Caco-2 (cell line): ENCODE measurements around the gene COL19A1. TPM values are rescaled to one million over a fixed set of nuclear protein-coding genes. Genes with fewer than 3 reads are reported as not detected.
A peak's percentile ranks its signal among the peaks of the same experiment; 100 is the strongest.
"Not testable (repeated sequence)": the region's sequence is repeated elsewhere in the genome, so short reads cannot be mapped to it uniquely, and the experiment has no call there.

Experiments used
- BruUV-seq: library from RNA; stranded (reverse); fragments of 400-500 nt; replicated peaks from 2 replicates; lab custom pipeline; 2021; lab: Mats Ljungman, UMichigan
- CTCF ChIA-PET: fragments of 300-600 bp; sonication (Branson Sonifier 250); formaldehyde crosslinking; loops from one replicate; lab custom pipeline; 2022; ENCODE audit warnings: antibody characterized with exemption; lab: Charles Lee
- POLR2A ChIA-PET: fragments of 300-600 bp; sonication (Branson Sonifier 250); formaldehyde crosslinking; loops from one replicate; lab custom pipeline; 2022; ENCODE audit warnings: antibody characterized with exemption; lab: Charles Lee
- DNase-seq, 2 experiments: peaks; one replicate each; pipeline versions ENCODE4 v3.0.0 to v3.0.0-alpha.2; 2020 to 2022
- H3K27me3 ChIP-seq: replicated peaks from 2 replicates; pipeline ENCODE4 v1.6.0; 2011; ENCODE audit warnings: low read length; ENCODE audit not compliant: control insufficient read depth, insufficient read depth
- H3K36me3 ChIP-seq: 2 replicates; pipeline ENCODE4 v1.5.1; 2011; ENCODE audit warnings: low read length; ENCODE audit not compliant: control insufficient read depth, insufficient read depth
- H3K4me1 ChIP-seq: fragments of 250-450 bp; sonication (Bioruptor Pico); 2 replicates; pipeline ENCODE4 v1.5.1; 2020; ENCODE audit warnings: mild to moderate bottlenecking
- H3K4me3 ChIP-seq: 2 replicates; pipeline ENCODE4 v1.5.1; 2011; ENCODE audit warnings: low read depth, mild to moderate bottlenecking, control low read depth, low read length
- H3K9me3 ChIP-seq: fragments of 250-450 bp; sonication (Bioruptor Pico); 2 replicates; pipeline ENCODE4 v1.5.1; 2020; ENCODE audit warnings: mild to moderate bottlenecking, moderate library complexity
- H3K27ac Mint-ChIP-seq: one replicate; pipeline ENCODE4 v1.8.0; 2022; ENCODE audit warnings: mixed read lengths; ENCODE audit not compliant: unreplicated experiment
- H3K27me3 Mint-ChIP-seq: one replicate; pipeline ENCODE4 v1.8.0; 2022; ENCODE audit warnings: mixed read lengths; ENCODE audit not compliant: insufficient read depth, unreplicated experiment
- H3K36me3 Mint-ChIP-seq: one replicate; pipeline ENCODE4 v1.8.0; 2022; ENCODE audit warnings: mild to moderate bottlenecking, mixed read lengths; ENCODE audit not compliant: insufficient read depth, unreplicated experiment
- H3K4me1 Mint-ChIP-seq: one replicate; pipeline ENCODE4 v1.8.0; 2022; ENCODE audit warnings: low read depth, mixed read lengths; ENCODE audit not compliant: unreplicated experiment
- H3K4me3 Mint-ChIP-seq: one replicate; pipeline ENCODE4 v1.8.0; 2022; ENCODE audit warnings: mild to moderate bottlenecking, moderate library complexity, mixed read lengths; ENCODE audit not compliant: unreplicated experiment
- H3K9me3 Mint-ChIP-seq: one replicate; pipeline ENCODE4 v1.8.0; 2022; ENCODE audit warnings: mixed read lengths; ENCODE audit not compliant: unreplicated experiment
- intact Hi-C: fragments of 100-400 bp; cut with micrococcal nuclease; formaldehyde crosslinking; loops from one replicate; pipeline ENCODE4 v1.10.0; 2022; ENCODE audit not compliant: unreplicated experiment
- total RNA-seq: library from RNA; stranded (reverse); gene quantifications from 2 replicates; pipeline ENCODE4 v1.2.3, GENCODE V29; 2022
- TF ChIP-seq, protein P1 (sequence below), 2 experiments: fragments of 200-600 bp in 1 of 2; IDR thresholded peaks; 1 replicate in 1 of 2; 2 replicates in 1 of 2; pipeline versions ENCODE4 v1.5.1 to v1.8.0; 2011 to 2022; ENCODE audit warnings: antibody characterized with exemption in 1 of 2, control low read depth in 1 of 2, inconsistent platforms in 1 of 2, low read depth in 1 of 2, low read length in 1 of 2, mild to moderate bottlenecking in 1 of 2, moderate library complexity in 1 of 2; ENCODE audit not compliant: insufficient read depth in 1 of 2, severe bottlenecking in 1 of 2, unreplicated experiment in 1 of 2

Gene COL19A1
- total RNA-seq, 1 experiment from 2014 or later, result not detected

DNA sequence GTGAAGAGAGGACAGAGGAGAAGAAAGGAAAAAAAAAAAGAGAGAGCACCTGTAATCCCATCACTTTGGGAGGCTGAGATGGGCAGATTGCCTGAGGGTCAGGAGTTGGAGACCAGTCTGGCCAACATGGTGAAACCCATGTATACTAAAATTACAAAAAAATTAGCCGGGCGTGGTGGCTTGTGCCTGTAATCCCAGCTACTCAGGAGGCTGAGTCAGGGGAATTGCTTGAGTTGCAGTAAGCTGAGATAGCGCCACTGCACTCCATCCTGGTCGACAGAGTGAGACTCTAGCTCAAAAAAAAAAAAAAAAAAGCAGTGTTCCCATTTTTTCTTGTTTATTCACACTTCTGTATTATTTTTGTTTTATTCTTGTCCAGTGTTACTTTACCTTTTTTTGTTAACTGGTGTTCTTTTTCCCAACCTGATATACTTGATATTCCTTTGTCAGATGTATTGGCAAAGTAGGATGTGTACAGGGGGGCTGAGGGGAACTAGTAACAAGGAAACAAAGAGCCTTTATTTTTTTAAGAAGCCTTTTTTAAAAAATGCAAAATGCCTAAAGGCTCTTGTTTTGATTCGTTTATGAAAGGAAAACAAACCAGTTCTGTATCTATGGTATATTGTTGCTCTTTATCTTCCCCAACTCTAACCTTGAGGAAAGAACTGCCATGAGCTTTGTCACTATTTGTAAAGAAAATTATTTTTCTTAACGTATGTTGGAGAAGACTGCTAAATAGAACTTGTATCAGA, 22.3 kb downstream of the COL19A1 start:
- H3K4me3 ChIP-seq, result no peak overlapping the region
- DNase-seq, result no peak
- H3K27me3 ChIP-seq, result no peaks in the 10 kb centered on the region
- peaks cover 5% of the 10 kb centered on the region; the same call in 1 of the 2 replicates for H3K9me3 ChIP-seq
- Mint-ChIP-seq H3K27ac (no peak overlapping the region), H3K4me3 (no peak overlapping the region), H3K27me3 (no peaks in the 10 kb centered on the region), H3K4me1 (peaks cover 12% of the 10 kb centered on the region), H3K36me3 (no peaks in the 10 kb centered on the region), H3K9me3 (peaks cover 18% of the 10 kb centered on the region)
- TF ChIP-seq, protein P1, sequence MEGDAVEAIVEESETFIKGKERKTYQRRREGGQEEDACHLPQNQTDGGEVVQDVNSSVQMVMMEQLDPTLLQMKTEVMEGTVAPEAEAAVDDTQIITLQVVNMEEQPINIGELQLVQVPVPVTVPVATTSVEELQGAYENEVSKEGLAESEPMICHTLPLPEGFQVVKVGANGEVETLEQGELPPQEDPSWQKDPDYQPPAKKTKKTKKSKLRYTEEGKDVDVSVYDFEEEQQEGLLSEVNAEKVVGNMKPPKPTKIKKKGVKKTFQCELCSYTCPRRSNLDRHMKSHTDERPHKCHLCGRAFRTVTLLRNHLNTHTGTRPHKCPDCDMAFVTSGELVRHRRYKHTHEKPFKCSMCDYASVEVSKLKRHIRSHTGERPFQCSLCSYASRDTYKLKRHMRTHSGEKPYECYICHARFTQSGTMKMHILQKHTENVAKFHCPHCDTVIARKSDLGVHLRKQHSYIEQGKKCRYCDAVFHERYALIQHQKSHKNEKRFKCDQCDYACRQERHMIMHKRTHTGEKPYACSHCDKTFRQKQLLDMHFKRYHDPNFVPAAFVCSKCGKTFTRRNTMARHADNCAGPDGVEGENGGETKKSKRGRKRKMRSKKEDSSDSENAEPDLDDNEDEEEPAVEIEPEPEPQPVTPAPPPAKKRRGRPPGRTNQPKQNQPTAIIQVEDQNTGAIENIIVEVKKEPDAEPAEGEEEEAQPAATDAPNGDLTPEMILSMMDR (IDR thresholded peaks at IDR 0.05; ENCODE audit: insufficient read depth in 1 of 2, low read depth in 1 of 2, low read length in 1 of 2, severe bottlenecking in 1 of 2, unreplicated experiment in 1 of 2), result no peak
- POLR2A ChIA-PET, result interaction anchor here (0.6 kb wide), 1 partner anchor 903 kb away, joined by 4 read pairs; no protein-coding TSS in a partner anchor
- no TSS peak for BruUV-seq
- H3K4me1 ChIP-seq, result peaks cover 15% of the 10 kb centered on the region
- intact Hi-C loops, result no loop called here
- H3K36me3 ChIP-seq, result no peaks in the 10 kb centered on the region
- CTCF ChIA-PET, result no interaction called here

DNA sequence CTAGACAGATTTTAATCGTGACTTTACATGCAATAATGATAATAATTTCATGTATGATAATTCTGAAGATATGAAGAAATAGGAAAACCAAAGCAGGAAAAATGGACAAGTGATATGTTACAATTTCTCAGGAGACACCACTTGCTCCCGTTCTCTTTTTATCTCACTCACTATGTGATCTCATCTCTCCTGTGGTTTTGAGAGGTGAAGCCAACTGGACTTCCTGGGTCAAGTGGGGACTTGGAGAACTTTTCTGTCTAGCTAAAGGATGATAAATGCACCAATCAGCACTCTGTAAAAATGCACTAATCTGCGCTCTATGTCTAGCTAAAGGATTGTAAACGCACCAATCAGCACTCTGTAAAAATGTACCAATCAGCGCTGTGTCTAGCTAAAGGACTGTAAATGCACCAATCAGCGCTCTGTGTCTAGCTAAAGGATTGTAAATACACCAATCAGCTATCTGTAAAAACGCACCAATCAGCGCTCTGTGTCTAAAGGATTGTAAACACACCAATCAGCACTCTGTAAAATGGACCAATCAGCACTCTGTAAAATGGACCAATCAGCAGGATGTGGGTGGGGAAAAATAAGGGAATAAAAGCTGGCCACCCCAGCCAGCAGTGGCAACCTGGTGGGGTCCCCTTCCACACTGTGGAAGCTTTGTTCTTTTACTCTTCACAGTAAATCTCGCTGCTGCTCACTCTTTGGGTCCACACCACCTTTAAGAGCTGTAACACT, 23.0 kb downstream of the COL19A1 start:
- BruUV-seq, DNase-seq, intact Hi-C loops, H3K9me3 ChIP-seq, H3K27ac Mint-ChIP-seq, H3K27me3 ChIP-seq, H3K4me3 ChIP-seq, H3K27me3 Mint-ChIP-seq, POLR2A ChIA-PET, H3K4me3 Mint-ChIP-seq, CTCF ChIA-PET, H3K36me3 Mint-ChIP-seq, H3K36me3 ChIP-seq: not testable (repeated sequence)
- Mint-ChIP-seq H3K4me1 (peaks cover 11% of the 10 kb centered on the region), H3K9me3 (peaks cover 18% of the 10 kb centered on the region)
- peaks cover 21% of the 10 kb centered on the region for H3K4me1 ChIP-seq

DNA sequence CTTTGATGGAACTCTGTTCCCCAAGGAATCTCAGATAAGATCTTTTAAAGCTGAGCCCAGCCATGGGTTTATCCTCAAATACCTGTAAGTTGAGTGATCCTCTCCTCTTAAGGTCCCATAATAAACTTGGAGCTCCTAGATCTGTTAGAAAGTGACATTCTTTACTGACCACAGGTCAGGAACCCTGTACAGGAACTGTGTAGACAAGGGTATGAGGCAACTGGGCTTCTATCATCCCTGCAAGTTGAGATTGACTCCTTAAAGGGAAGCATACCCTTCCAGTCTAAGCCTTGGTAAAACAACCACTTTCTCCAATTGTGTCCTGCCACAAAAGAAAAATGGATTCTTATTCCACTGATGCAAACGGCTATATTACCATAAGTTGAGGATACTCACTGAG, 26.2 kb downstream of the COL19A1 start:
- Histone ChIP-seq H3K9me3 (peaks cover 14% of the 10 kb centered on the region), H3K4me1 (peaks cover 26% of the 10 kb centered on the region)
- H3K36me3 ChIP-seq, H3K4me3 Mint-ChIP-seq, CTCF ChIA-PET, H3K27ac Mint-ChIP-seq, BruUV-seq, H3K4me1 Mint-ChIP-seq, H3K27me3 Mint-ChIP-seq, DNase-seq, H3K36me3 Mint-ChIP-seq, H3K4me3 ChIP-seq, POLR2A ChIA-PET, H3K27me3 ChIP-seq: not testable (repeated sequence)
- H3K9me3 Mint-ChIP-seq, result peaks cover 26% of the 10 kb centered on the region
- intact Hi-C loops, result loop anchor here (2.0 kb wide), 1 partner anchor 22 kb away; no protein-coding TSS in a partner anchor

DNA sequence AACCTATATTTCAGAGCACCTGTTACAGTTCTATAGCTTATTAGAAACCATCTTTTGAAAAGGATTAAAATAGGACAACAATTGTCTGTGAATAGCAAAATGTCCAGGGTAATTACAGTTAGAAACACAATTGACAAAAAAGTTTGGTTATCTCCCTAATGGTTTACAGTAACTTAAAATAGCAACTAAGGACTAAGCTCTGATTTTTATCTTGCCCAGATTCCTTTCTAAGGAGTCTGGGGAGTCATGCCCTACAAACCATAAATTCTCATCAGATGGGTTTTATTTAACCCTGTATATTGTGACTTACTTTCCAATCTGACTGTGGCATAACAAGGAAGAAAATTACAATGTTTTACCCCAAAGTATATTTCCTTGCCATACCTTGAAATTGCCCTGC, 26.9 kb downstream of the COL19A1 start:
- H3K4me3 ChIP-seq, POLR2A ChIA-PET, H3K36me3 Mint-ChIP-seq, DNase-seq, H3K4me1 Mint-ChIP-seq, CTCF ChIA-PET, H3K27me3 Mint-ChIP-seq, H3K27me3 ChIP-seq, H3K36me3 ChIP-seq, BruUV-seq, H3K4me3 Mint-ChIP-seq: not testable (repeated sequence)
- intact Hi-C loops, result loop anchor here (2.0 kb wide), 1 partner anchor 22 kb away; no protein-coding TSS in a partner anchor
- Histone ChIP-seq H3K9me3 (peaks cover 14% of the 10 kb centered on the region), H3K4me1 (peaks cover 26% of the 10 kb centered on the region)
- H3K27ac Mint-ChIP-seq, result peak overlapping the region; percentile 42
- peaks cover 26% of the 10 kb centered on the region for H3K9me3 Mint-ChIP-seq
